Non-pigmented ciliary epithelial cell (primary cell): Measurements from ENCODE around the gene MARCHF10.

Source experiments
- DNase-seq: peaks from one replicate; pipeline ENCODE4 v3.0.0-alpha.2; 2010; ENCODE audit warnings: low read depth

MARCHF10 gene

GRCh38 chr17:62753562-62753961 is 54.6 kb downstream of the MARCHF10 start:
- no peak for DNase-seq

GRCh38 chr17:62751060-62751691 is 56.9 kb downstream of the MARCHF10 start:
- DNase-seq = no peak

GRCh38 chr17:62750631-62751051 is 57.5 kb downstream of the MARCHF10 start:
- DNase-seq = no peak

GRCh38 chr17:62749926-62750325 is 58.2 kb downstream of the MARCHF10 start:
- DNase-seq = no peak

- DNase-seq = no peak
Observed at GRCh38 chr17:62746941-62747340, 61.2 kb downstream of the MARCHF10 start.

- no peak for DNase-seq
Observed at GRCh38 chr17:62745806-62746205, 62.3 kb downstream of the MARCHF10 start.

GRCh38 chr17:62744259-62744658 is 63.9 kb downstream of the MARCHF10 start:
- DNase-seq = no peak

GRCh38 chr17:62741290-62741689 is 66.8 kb downstream of the MARCHF10 start:
- DNase-seq = no peak

- no peak for DNase-seq
Observed at GRCh38 chr17:62739645-62740388, 68.3 kb downstream of the MARCHF10 start.

- DNase-seq = no peak
Observed at GRCh38 chr17:62738281-62738680, 69.8 kb downstream of the MARCHF10 start.

GRCh38 chr17:62737513-62737912 is 70.6 kb downstream of the MARCHF10 start:
- DNase-seq = no peak

GRCh38 chr17:62735044-62735651 is 73.0 kb downstream of the MARCHF10 start:
- DNase-seq = no peak

GRCh38 chr17:62732125-62732524 is 76.0 kb downstream of the MARCHF10 start:
- DNase-seq = no peak

GRCh38 chr17:62727916-62728672 is 80.0 kb downstream of the MARCHF10 start:
- no peak for DNase-seq

- DNase-seq = peak; percentile 40
Observed at GRCh38 chr17:62725791-62726249, 82.3 kb downstream of the MARCHF10 start.

- DNase-seq = no peak
Observed at GRCh38 chr17:62724398-62725146, 83.5 kb downstream of the MARCHF10 start.

- no peak for DNase-seq
Observed at GRCh38 chr17:62723842-62724241, 84.3 kb downstream of the MARCHF10 start.

GRCh38 chr17:62722625-62723024 is 85.5 kb downstream of the MARCHF10 start:
- DNase-seq = no peak

GRCh38 chr17:62720126-62720850 is 87.8 kb downstream of the MARCHF10 start:
- DNase-seq = no peak

- no peak for DNase-seq
Observed at GRCh38 chr17:62719586-62719985, 88.5 kb downstream of the MARCHF10 start.

GRCh38 chr17:62718429-62718828 is 89.7 kb downstream of the MARCHF10 start:
- DNase-seq = peak; percentile 49
